ENCODE results near the gene PELI1.

The PELI1 gene

GRCh38 chr2:64115808-64116598 is 28.2 kb downstream of the PELI1 start:
- TF ChIP-seq POLR2AphosphoS5 (IDR thresholded peaks at IDR 0.05; ENCODE audit: low read depth, low read length) = no peak
- no peak for TF ChIP-seq REST (IDR thresholded peaks at IDR 0.05; ENCODE audit: insufficient read depth in 1 of 2, low read depth in 2 of 2, low read length in 2 of 2)
- TF ChIP-seq FOXP2 (optimal IDR thresholded peaks at IDR 0.05; ENCODE audit: borderline replicate concordance, extremely low read depth, extremely low read length, insufficient read depth) = no peak
- no peak for TF ChIP-seq TAF1 (IDR thresholded peaks at IDR 0.05; ENCODE audit: borderline replicate concordance, insufficient read depth, low read length)
- TF ChIP-seq SIN3A (IDR thresholded peaks at IDR 0.05; ENCODE audit: borderline replicate concordance, insufficient read depth, low read length) = no peak

- TF ChIP-seq REST (IDR thresholded peaks at IDR 0.05; ENCODE audit: insufficient read depth in 1 of 2, low read depth in 2 of 2, low read length in 2 of 2) (no peak), FOXP2 (optimal IDR thresholded peaks at IDR 0.05; ENCODE audit: borderline replicate concordance, extremely low read depth, extremely low read length, insufficient read depth) (no peak), POLR2AphosphoS5 (IDR thresholded peaks at IDR 0.05; ENCODE audit: low read depth, low read length) (no peak), SIN3A (IDR thresholded peaks at IDR 0.05; ENCODE audit: borderline replicate concordance, insufficient read depth, low read length) (no peak), TAF1 (IDR thresholded peaks at IDR 0.05; ENCODE audit: borderline replicate concordance, insufficient read depth, low read length) (no peak)
These were observed 29.3 kb downstream of the PELI1 start for GRCh38 chr2:64114912-64115277.

- no peak for TF ChIP-seq TAF1 (IDR thresholded peaks at IDR 0.05; ENCODE audit: borderline replicate concordance, insufficient read depth, low read length)
- no peak for TF ChIP-seq REST (IDR thresholded peaks at IDR 0.05; ENCODE audit: insufficient read depth in 1 of 2, low read depth in 2 of 2, low read length in 2 of 2)
These were observed 29.9 kb downstream of the PELI1 start for GRCh38 chr2:64114063-64114911.

DNA sequence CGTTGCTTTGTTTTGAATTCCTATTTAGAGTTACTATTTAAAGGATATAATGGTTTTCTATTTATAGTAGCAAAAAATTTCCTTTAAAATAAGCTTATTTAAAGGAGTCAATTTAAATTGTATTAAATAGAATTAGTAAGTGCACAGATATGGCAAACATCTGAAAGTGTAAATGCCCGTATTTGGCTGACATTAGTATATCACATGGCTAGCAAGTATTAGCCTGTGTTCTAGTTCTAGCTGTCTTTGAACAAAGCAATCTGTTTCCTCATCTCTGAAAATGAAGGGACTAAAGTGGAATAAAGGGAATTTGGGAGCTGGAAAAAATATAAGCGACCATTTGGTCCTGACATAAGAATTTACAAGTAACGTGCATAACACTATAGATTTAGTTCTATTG is 32.2 kb downstream of the PELI1 start:
- TF ChIP-seq POLR2AphosphoS5 (IDR thresholded peaks at IDR 0.05; ENCODE audit: low read depth, low read length) (no peak), SIN3A (IDR thresholded peaks at IDR 0.05; ENCODE audit: borderline replicate concordance, insufficient read depth, low read length) (no peak), TAF1 (IDR thresholded peaks at IDR 0.05; ENCODE audit: borderline replicate concordance, insufficient read depth, low read length) (no peak), FOXP2 (optimal IDR thresholded peaks at IDR 0.05; ENCODE audit: borderline replicate concordance, extremely low read depth, extremely low read length, insufficient read depth) (no peak), REST (IDR thresholded peaks at IDR 0.05; ENCODE audit: insufficient read depth in 1 of 2, low read depth in 2 of 2, low read length in 2 of 2) (no peak)

Data from PFSK-1 (cell line).